ENCODE measurements around the gene ZNF862.

Gene ZNF862

DNA sequence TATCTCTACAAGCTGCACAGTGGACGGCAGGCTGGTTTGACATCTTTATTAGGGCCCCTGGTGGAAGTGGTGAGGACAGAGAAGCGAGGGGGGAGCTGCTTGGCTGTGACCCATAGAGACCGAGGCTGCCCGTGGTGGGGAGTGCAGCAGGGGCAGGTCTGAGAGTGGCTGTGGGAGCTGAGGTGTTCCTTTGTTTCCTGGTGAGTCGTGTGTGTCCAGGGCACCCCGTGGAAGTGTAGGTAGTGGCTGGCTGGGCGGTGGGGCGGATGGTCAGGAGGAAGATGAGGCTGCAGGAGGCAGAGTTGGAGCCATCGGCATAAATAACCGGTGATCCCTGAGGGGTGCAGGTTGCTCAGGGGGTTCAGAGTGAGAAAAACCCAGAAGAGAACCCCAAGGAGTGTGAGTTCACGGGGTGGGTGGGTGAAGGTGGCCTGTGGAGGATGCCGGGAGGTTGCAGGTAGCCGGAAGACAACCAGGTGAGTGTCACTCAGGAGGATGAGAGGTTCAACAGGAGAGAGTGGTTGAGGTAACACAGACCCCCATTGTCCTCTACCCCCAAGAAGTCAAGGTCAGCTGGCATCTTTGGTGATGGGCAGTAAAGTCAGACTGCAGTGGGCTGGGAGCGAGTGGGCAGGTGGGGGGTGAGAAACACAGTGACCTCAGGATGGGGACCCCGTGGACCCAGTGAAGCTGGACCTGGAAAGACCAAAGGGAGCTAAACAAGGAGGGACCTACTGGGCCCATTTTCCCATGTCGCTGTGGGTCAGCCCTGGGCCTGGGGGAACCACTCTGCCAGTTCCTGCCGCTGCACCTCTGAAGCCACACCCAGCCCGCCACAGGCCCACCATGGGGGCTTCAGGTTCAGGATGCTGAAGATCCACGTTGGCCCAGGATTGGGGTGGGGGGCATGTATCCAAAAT, 43.4 kb downstream of the ZNF862 start:
- no peak for ATAC-seq (ENCODE audit: insufficient read depth, low read depth)
- H2AFZ ChIP-seq (ENCODE audit: low read depth, low read length): no peak overlapping the region
- H3K9ac ChIP-seq (ENCODE audit: low read depth, low read length): no peak overlapping the region
- no peaks in the 10 kb centered on the region for H3K79me2 ChIP-seq (ENCODE audit: insufficient read depth, low read length)
- peaks cover 28% of the 10 kb centered on the region for H3K36me3 ChIP-seq (ENCODE audit: insufficient read depth, low read length)
- no peak overlapping the region for H3K4me3 ChIP-seq (ENCODE audit: low read depth in 1 of 2, low read length in 2 of 2)
- peaks cover 8% of the 10 kb centered on the region for H4K20me1 ChIP-seq (ENCODE audit: insufficient read depth, low read length)
- no peaks in the 10 kb centered on the region for H3K27me3 ChIP-seq (ENCODE audit: insufficient read depth, low read length, poor library complexity)
- H3K4me2 ChIP-seq (ENCODE audit: insufficient read depth, low read length): no peak overlapping the region
- H3K27ac ChIP-seq (ENCODE audit: low read length): no peak overlapping the region
- H3K4me1 ChIP-seq (ENCODE audit: insufficient read depth, low read length): no peaks in the 10 kb centered on the region
- TF ChIP-seq, protein P1, sequence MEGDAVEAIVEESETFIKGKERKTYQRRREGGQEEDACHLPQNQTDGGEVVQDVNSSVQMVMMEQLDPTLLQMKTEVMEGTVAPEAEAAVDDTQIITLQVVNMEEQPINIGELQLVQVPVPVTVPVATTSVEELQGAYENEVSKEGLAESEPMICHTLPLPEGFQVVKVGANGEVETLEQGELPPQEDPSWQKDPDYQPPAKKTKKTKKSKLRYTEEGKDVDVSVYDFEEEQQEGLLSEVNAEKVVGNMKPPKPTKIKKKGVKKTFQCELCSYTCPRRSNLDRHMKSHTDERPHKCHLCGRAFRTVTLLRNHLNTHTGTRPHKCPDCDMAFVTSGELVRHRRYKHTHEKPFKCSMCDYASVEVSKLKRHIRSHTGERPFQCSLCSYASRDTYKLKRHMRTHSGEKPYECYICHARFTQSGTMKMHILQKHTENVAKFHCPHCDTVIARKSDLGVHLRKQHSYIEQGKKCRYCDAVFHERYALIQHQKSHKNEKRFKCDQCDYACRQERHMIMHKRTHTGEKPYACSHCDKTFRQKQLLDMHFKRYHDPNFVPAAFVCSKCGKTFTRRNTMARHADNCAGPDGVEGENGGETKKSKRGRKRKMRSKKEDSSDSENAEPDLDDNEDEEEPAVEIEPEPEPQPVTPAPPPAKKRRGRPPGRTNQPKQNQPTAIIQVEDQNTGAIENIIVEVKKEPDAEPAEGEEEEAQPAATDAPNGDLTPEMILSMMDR (IDR thresholded peaks at IDR 0.05; ENCODE audit: borderline replicate concordance, extremely low read depth, low read length, poor library complexity, severe bottlenecking): no peak
- TF ChIP-seq EZH2 (IDR thresholded peaks at IDR 0.05; ENCODE audit: borderline replicate concordance, low read depth, low read length, severe bottlenecking): no peak
- no peak for DNase-seq
- H3K9me3 ChIP-seq (ENCODE audit: insufficient read depth, low read length, severe bottlenecking): no peaks in the 10 kb centered on the region

DNA sequence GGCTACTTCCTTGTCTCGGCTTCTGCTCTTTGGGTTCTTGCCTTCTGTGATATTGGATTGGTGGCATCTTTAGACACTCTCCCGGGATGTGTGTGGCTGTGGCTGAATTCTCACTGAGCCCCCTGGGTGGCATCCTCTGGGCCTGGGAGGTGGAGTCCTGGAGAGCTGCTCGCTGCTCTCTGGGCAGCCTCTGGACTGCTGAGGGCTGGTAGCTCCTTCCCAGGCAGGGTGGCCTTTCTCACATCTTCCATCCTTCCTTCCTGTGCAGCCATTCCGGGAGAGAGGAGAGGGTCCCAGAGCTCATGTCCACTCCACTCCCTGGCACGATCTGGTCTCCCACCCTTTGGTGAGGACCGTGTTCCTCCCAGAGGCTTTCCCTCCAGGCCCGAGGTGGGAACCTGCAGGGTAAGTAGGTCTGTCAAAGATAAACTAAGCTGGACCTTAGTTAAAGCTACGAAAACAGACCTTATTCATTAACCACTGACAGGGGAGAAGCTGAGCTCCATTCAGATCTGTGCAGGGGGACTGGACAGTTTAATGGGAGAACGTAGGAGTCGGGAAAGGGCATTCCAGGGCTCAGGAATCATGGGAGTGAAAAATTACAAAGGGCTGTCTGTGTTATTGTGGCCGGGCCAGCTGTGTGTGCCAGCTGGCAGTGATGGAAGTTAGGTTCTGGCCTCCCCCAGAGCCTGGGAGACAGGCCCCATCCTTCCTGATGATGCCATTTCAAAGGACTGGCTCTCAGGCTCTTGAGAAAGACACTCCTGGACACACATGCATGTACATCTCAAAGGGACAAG, 44.3 kb downstream of the ZNF862 start:
- Histone ChIP-seq H4K20me1 (ENCODE audit: insufficient read depth, low read length) (peaks cover 8% of the 10 kb centered on the region), H3K9me3 (ENCODE audit: insufficient read depth, low read length, severe bottlenecking) (no peaks in the 10 kb centered on the region), H2AFZ (ENCODE audit: low read depth, low read length) (no peak overlapping the region), H3K4me1 (ENCODE audit: insufficient read depth, low read length) (no peaks in the 10 kb centered on the region), H3K9ac (ENCODE audit: low read depth, low read length) (no peak overlapping the region), H3K27ac (ENCODE audit: low read length) (no peak overlapping the region), H3K4me3 (ENCODE audit: low read depth in 1 of 2, low read length in 2 of 2) (no peak overlapping the region), H3K79me2 (ENCODE audit: insufficient read depth, low read length) (no peaks in the 10 kb centered on the region), H3K27me3 (ENCODE audit: insufficient read depth, low read length, poor library complexity) (no peaks in the 10 kb centered on the region), H3K4me2 (ENCODE audit: insufficient read depth, low read length) (no peak overlapping the region), H3K36me3 (ENCODE audit: insufficient read depth, low read length) (peaks cover 21% of the 10 kb centered on the region)
- DNase-seq (no peak), ATAC-seq (ENCODE audit: insufficient read depth, low read depth) (no peak)
- TF ChIP-seq, protein P1 (IDR thresholded peaks at IDR 0.05; ENCODE audit: borderline replicate concordance, extremely low read depth, low read length, poor library complexity, severe bottlenecking): no peak
- no peak for TF ChIP-seq EZH2 (IDR thresholded peaks at IDR 0.05; ENCODE audit: borderline replicate concordance, low read depth, low read length, severe bottlenecking)

DNA sequence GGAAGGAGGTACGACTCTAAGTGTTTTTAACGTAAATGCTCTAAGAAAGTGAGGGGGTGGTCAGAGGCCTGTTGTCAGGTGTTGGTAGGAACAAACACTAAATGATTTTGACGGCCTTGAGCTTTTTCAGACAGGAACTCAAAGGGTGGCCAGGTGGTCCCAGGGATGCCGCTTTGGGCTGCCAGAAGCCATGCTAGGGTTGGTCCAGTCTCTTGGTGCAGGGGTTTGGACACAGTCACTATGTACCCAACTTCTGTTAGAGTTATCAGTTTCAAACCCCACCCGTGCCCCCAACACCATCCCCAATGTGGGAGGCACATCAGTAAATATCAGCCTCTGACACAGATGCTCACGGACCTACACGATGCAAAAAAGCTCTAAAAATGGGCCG, 44.9 kb downstream of the ZNF862 start:
- Histone ChIP-seq H3K36me3 (ENCODE audit: insufficient read depth, low read length) (peaks cover 17% of the 10 kb centered on the region), H3K27me3 (ENCODE audit: insufficient read depth, low read length, poor library complexity) (no peaks in the 10 kb centered on the region), H3K4me2 (ENCODE audit: insufficient read depth, low read length) (no peak overlapping the region), H3K4me3 (ENCODE audit: low read depth in 1 of 2, low read length in 2 of 2) (no peak overlapping the region), H3K27ac (ENCODE audit: low read length) (peak overlapping the region; percentile 33; the same call in 1 of the 2 replicates), H3K79me2 (ENCODE audit: insufficient read depth, low read length) (no peaks in the 10 kb centered on the region), H3K9me3 (ENCODE audit: insufficient read depth, low read length, severe bottlenecking) (no peaks in the 10 kb centered on the region), H3K9ac (ENCODE audit: low read depth, low read length) (no peak overlapping the region), H2AFZ (ENCODE audit: low read depth, low read length) (no peak overlapping the region), H3K4me1 (ENCODE audit: insufficient read depth, low read length) (no peaks in the 10 kb centered on the region), H4K20me1 (ENCODE audit: insufficient read depth, low read length) (peaks cover 5% of the 10 kb centered on the region)
- no peak for TF ChIP-seq EZH2 (IDR thresholded peaks at IDR 0.05; ENCODE audit: borderline replicate concordance, low read depth, low read length, severe bottlenecking)
- TF ChIP-seq, protein P1 (IDR thresholded peaks at IDR 0.05; ENCODE audit: borderline replicate concordance, extremely low read depth, low read length, poor library complexity, severe bottlenecking): no peak
- DNase-seq (no peak), ATAC-seq (ENCODE audit: insufficient read depth, low read depth) (no peak)
